Fibroblast of lung (primary cell): ENCODE measurements around the gene CFAP46. TPM values are rescaled to one million over a fixed set of nuclear protein-coding genes. Genes with fewer than 3 reads are reported as not detected.

ENCODE experiments used
- DNase-seq, 2 donors: peaks; one replicate each; pipeline versions ENCODE4 v3.0.0 to v3.0.0-alpha.2; 2010; ENCODE audit warnings: low read depth in 2 of 2
- H2AFZ ChIP-seq: 2 replicates; pipeline ENCODE4 v1.5.1; 2012; ENCODE audit warnings: low read length, control low read depth, inconsistent platforms
- H3K27ac ChIP-seq: 2 replicates; pipeline ENCODE4 v1.5.1; 2011; ENCODE audit warnings: low read length, control low read depth; ENCODE audit not compliant: insufficient read depth
- H3K27me3 ChIP-seq: 2 replicates; pipeline ENCODE4 v1.5.1; 2011; ENCODE audit warnings: mild to moderate bottlenecking, low read length; ENCODE audit not compliant: control insufficient read depth, insufficient read depth
- H3K36me3 ChIP-seq: 2 replicates; pipeline ENCODE4 v1.5.1; 2011; ENCODE audit warnings: low read length; ENCODE audit not compliant: control insufficient read depth, insufficient read depth
- H3K4me1 ChIP-seq: 2 replicates; pipeline ENCODE4 v1.5.1; 2011; ENCODE audit warnings: low read length; ENCODE audit not compliant: control insufficient read depth, insufficient read depth; ENCODE audit errors: extremely low read depth
- H3K4me2 ChIP-seq: 2 replicates; pipeline ENCODE4 v1.5.1; 2011; ENCODE audit warnings: low read length, control low read depth; ENCODE audit not compliant: insufficient read depth; ENCODE audit errors: extremely low read depth
- H3K4me3 ChIP-seq, 4 experiments: fragments of 200-600 bp in 1 of 4; sonication (generic) in 1 of 4; replicated peaks in 1 of 4; 2 replicates each; pipeline ENCODE4 v1.5.1; 2011 to 2016; ENCODE audit warnings: low read length in 4 of 4, low read depth in 3 of 4, mild to moderate bottlenecking in 3 of 4, control low read depth in 2 of 4, inconsistent platforms in 1 of 4, mixed read lengths in 1 of 4; ENCODE audit not compliant: insufficient read depth in 1 of 4; ENCODE audit errors: control extremely low read depth in 1 of 4
- H3K79me2 ChIP-seq: 2 replicates; pipeline ENCODE4 v1.5.1; 2012; ENCODE audit warnings: mild to moderate bottlenecking, low read length, inconsistent platforms; ENCODE audit not compliant: control insufficient read depth, insufficient read depth
- H3K9ac ChIP-seq: 2 replicates; pipeline ENCODE4 v1.5.1; 2011; ENCODE audit warnings: mild to moderate bottlenecking, low read length, control low read depth; ENCODE audit not compliant: insufficient read depth
- H3K9me3 ChIP-seq: 2 replicates; pipeline ENCODE4 v1.5.1; 2012; ENCODE audit warnings: low read depth, low read length; ENCODE audit not compliant: control insufficient read depth, insufficient read depth
- H4K20me1 ChIP-seq: 2 replicates; pipeline ENCODE4 v1.5.1; 2011; ENCODE audit warnings: low read length; ENCODE audit not compliant: control insufficient read depth, insufficient read depth; ENCODE audit errors: extremely low read depth
- EZH2 ChIP-seq: IDR thresholded peaks from 2 replicates; pipeline ENCODE4 v1.5.1; 2012; ENCODE audit warnings: low read length, control low read depth, mild to moderate bottlenecking; ENCODE audit errors: missing control alignments
- polyA plus RNA-seq, 2 donors: library from polyadenylated mRNA; depleted of rRNA in 1 of 2; stranded (reverse) in 1 of 2; unstranded in 1 of 2; fragments of >200 nt; gene quantifications; 2 replicates each; pipeline ENCODE4 v1.2.1, GENCODE V29; 2011 to 2012; ENCODE audit warnings: missing spikeins in 1 of 2
- total RNA-seq: library from RNA; depleted of rRNA; stranded (reverse); fragments of >200 nt; gene quantifications from 2 replicates; pipeline ENCODE4 v1.2.1, GENCODE V29; 2014
- TF ChIP-seq, protein P1 (sequence below), 2 donors: IDR thresholded peaks in 1 of 2; conservative IDR thresholded peaks in 1 of 2; 1 replicate in 1 of 2; 2 replicates in 1 of 2; pipeline ENCODE4 v1.5.1; 2011 to 2012; ENCODE audit warnings: low read length in 2 of 2, control low read depth in 1 of 2, inconsistent platforms in 1 of 2, low read depth in 1 of 2, mild to moderate bottlenecking in 1 of 2

CFAP46 gene
- total and polyA plus RNA-seq, 2 donors (not counting 1 experiment from before 2014, with no cell fraction given): 0.25 to 0.66 TPM

DNA sequence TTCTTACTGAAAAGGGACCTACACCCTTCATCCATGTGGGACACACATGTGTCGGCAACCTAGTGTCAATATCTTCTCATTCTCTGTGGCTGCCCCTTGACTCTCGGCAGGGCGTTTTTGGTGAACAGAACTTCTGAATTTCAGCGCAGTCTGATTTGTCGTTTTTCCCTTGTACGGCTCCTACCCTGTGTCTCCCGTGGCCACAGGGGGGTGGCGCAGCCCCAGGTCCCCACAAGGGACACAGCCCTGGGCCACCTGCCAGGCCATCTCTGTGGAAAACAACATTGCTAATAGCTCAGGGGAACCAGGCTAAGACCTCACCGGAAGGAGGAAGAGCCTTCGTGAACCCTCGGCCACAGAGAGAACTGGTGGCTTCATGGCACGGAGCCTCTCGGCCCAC lies 103.3 kb downstream of the CFAP46 start:
- Histone ChIP-seq H3K4me3 (no peak overlapping the region), H4K20me1 (no peaks in the 10 kb centered on the region), H3K27me3 (no peaks in the 10 kb centered on the region), H3K4me1 (no peaks in the 10 kb centered on the region), H3K9me3 (peaks cover 5% of the 10 kb centered on the region), H2AFZ (no peak overlapping the region), H3K36me3 (no peaks in the 10 kb centered on the region), H3K27ac (no peak overlapping the region), H3K79me2 (no peaks in the 10 kb centered on the region), H3K9ac (no peak overlapping the region), H3K4me2 (no peak overlapping the region)
- no peak for DNase-seq
- no peak for TF ChIP-seq EZH2
- TF ChIP-seq, protein P1, sequence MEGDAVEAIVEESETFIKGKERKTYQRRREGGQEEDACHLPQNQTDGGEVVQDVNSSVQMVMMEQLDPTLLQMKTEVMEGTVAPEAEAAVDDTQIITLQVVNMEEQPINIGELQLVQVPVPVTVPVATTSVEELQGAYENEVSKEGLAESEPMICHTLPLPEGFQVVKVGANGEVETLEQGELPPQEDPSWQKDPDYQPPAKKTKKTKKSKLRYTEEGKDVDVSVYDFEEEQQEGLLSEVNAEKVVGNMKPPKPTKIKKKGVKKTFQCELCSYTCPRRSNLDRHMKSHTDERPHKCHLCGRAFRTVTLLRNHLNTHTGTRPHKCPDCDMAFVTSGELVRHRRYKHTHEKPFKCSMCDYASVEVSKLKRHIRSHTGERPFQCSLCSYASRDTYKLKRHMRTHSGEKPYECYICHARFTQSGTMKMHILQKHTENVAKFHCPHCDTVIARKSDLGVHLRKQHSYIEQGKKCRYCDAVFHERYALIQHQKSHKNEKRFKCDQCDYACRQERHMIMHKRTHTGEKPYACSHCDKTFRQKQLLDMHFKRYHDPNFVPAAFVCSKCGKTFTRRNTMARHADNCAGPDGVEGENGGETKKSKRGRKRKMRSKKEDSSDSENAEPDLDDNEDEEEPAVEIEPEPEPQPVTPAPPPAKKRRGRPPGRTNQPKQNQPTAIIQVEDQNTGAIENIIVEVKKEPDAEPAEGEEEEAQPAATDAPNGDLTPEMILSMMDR (conservative IDR thresholded peaks at IDR 0.05 in 1 of 2, IDR thresholded peaks at IDR 0.05 in 1 of 2; ENCODE audit: low read depth in 1 of 2, low read length in 2 of 2): no peak

DNA sequence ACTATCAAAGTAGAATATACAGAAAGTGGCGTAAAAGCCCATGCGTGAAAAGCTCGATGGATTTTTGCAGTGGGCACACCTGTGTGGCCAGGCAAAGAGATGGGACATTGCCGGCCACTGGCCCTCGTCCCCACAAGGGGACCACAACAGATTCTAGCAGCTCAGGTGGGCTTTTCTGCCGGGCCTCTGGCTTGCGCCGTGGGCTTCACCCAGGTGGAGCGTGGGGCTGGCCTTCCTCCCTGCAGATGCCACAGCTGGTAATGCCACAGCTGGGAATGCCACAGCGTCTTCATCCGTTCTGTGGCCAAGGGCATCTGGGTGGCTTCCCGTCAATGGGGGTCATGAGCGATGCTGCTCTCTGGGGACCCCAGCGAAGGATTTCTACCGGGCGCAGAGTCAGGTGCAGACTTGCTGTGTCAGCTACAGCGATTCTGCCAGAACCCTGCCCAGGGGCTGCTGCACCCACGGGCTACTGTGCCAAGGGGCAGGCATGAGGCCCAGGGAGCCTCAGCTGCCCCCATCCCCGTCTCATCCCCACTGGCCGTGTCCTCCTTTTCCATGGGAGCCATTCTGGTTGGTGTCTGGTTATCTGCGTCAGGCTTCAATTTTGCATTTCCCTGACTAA lies 103.9 kb downstream of the CFAP46 start:
- Histone ChIP-seq H2AFZ (no peak overlapping the region), H3K9me3 (peaks cover 5% of the 10 kb centered on the region), H3K79me2 (no peaks in the 10 kb centered on the region), H3K4me3 (no peak overlapping the region), H3K27me3 (peaks cover 2% of the 10 kb centered on the region), H3K4me1 (no peaks in the 10 kb centered on the region), H3K27ac (no peak overlapping the region), H3K4me2 (no peak overlapping the region), H4K20me1 (no peaks in the 10 kb centered on the region), H3K36me3 (no peaks in the 10 kb centered on the region), H3K9ac (no peak overlapping the region)
- TF ChIP-seq EZH2: no peak
- TF ChIP-seq, protein P1 (conservative IDR thresholded peaks at IDR 0.05 in 1 of 2, IDR thresholded peaks at IDR 0.05 in 1 of 2; ENCODE audit: low read depth in 1 of 2, low read length in 2 of 2): no peak
- no peak for DNase-seq

DNA sequence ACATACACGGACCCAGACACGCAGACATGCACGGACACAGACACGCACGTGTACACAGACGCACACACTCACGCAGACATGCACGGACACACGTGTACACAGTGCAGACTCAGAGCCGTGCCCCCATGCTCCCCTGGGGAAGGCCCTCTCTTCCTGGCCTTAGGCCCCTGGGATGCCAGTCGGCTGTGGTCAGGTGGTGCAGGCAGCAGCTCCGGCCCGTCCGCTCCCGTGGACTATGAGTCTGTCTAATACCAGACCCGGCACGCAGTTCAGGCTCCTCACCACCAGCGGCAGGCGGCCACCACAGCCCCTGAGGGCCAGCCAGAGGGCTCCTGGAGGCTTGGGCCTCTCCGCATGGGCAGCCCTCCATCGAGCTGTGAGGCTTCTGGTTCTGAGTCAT lies 104.5 kb downstream of the CFAP46 start:
- Histone ChIP-seq H2AFZ (no peak overlapping the region), H3K27ac (no peak overlapping the region), H3K4me3 (no peak overlapping the region), H3K36me3 (no peaks in the 10 kb centered on the region), H3K4me1 (no peaks in the 10 kb centered on the region), H4K20me1 (no peaks in the 10 kb centered on the region), H3K9ac (no peak overlapping the region), H3K79me2 (no peaks in the 10 kb centered on the region), H3K9me3 (peaks cover 5% of the 10 kb centered on the region), H3K27me3 (peaks cover 5% of the 10 kb centered on the region), H3K4me2 (no peak overlapping the region)
- no peak for DNase-seq
- TF ChIP-seq, protein P1 (conservative IDR thresholded peaks at IDR 0.05 in 1 of 2, IDR thresholded peaks at IDR 0.05 in 1 of 2; ENCODE audit: low read depth in 1 of 2, low read length in 2 of 2): no peak
- no peak for TF ChIP-seq EZH2
